GM12891 (cell line): ENCODE data around the gene ARTN.

Experiments used
- POLR2A ChIP-seq: IDR thresholded peaks from 2 replicates; pipeline ENCODE4 v1.6.1; 2011; ENCODE audit warnings: low read depth, low read length, control low read depth
- POLR2AphosphoS5 ChIP-seq: IDR thresholded peaks from 2 replicates; pipeline ENCODE4 v1.6.1; 2011; ENCODE audit warnings: low read depth, low read length, control low read depth

GRCh38 chr1:43945674-43946235, 12.2 kb downstream of the ARTN start:
- no peak for TF ChIP-seq POLR2A
- no peak for TF ChIP-seq POLR2AphosphoS5
